AG08396 (cell line): Measurements from ENCODE around the gene RGS8.

Source experiments
- DNase-seq: peaks from one replicate; pipeline ENCODE4 v3.0.0; 2012; ENCODE audit warnings: low spot score, mixed read lengths

The RGS8 gene

DNA sequence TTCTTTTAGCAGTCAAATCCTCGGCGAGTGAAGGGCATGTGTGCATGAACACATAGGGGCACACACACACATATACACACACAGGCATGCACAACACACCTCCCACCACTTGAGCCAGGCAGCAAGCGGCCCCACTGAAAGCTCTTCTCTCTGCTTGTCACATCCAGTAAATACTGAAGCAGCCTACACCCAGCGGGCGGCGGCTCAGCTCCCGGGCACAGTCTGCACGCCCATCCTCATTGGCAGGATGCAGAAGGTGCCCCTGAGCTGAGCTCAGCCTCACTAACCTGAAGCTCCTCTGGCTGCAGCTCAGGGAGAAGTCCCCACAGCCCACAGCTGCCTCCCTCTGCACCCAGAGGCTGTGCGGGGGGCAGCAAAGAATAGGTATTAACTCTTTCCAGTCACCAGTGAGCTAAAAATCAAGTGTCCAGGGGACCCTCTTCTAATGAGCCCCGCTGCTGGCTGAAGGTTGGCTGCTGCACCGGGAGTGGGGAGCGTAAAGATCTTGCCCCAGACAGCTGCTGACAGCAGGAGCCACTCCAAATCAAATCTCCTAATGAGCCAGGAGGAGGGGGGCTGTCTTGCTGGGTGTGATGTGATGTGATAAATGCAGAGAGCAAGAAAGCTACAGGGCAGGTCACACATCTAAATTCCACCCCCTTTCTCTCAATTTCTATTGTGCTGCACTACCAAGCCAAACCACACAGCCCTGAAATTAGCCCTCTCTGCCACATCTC lies 12.5 kb downstream of the RGS8 start:
- DNase-seq: no peak

GRCh38 chr1:182670032-182670749 lies 14.2 kb downstream of the RGS8 start:
- DNase-seq: no peak

DNA sequence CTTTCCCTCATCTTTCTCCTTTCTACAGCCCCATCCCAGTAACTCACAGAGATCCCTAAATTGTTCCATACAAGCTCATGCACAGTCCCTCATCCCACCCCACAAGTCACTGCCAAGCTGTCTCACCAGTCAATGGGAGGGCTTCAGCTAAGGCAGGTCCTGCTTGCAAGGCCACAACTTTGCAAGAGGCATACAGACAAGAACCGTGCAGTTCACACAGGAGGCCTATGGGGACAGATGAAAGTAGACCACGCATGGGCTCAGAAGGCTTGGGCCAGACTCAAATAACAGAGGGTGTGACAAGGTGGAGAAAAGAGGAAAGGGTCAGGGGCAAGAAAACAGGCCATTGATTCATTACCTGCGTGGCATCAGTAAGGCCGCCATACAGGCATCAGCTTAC lies 15.1 kb downstream of the RGS8 start:
- DNase-seq: no peak

DNA sequence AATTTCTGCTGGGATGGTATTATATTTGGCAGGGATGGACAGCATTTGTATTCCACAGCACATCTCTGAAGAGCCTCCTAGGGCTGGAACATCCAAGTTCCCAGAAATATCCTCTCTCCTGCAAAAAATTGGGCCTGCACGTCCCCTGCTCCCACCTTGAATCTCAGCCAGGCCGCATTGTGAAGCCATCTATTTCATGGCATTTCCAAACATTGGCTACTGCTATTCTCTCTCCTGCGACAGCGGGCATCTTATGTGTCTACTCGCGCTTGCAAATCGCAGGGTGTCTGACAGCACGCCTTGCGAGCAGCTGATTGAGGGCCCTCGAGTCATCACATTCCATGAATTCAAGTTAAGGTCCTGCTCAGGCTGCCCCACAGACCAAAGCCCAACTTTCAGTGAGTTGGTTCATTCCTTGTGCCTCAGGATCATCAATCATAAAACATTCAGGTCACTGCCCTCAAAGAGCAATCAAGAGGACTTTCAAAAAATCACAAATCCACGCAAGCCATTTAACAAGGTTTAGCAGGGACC lies 15.8 kb downstream of the RGS8 start:
- DNase-seq: no peak

DNA sequence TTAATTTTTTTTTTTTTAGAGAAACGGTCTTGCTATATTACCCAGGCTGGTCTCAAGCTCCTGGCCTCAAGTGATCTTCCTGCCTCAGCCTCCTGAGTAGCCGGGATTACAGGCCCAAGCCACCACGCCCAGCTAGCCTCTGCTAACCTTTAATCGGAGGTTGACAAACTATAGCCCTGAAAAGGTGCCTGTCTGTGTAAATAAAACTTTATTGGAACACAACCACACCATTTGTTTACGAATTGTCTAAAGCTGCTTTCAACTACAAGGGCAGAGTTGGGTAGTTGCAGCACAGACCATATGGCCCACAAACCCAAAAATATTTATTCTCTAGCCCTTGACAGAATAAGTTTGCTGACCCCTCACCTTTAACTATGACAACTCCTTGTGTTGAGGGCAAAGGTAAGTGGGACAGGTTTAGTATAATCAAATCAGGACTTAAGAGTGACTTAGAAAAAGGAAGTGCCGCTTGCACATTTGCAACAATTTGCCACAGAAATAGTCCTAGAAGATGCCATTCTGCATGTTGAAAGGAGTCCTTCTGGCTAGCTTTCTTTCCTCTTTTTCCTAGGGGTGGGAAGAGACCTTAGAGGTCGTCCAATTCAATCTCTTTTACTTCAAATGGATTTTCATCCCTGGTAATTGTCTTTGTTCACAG lies 16.4 kb downstream of the RGS8 start:
- DNase-seq: no peak

- no peak for DNase-seq
Observed at GRCh38 chr1:182666706-182667105, 17.7 kb downstream of the RGS8 start.

DNA sequence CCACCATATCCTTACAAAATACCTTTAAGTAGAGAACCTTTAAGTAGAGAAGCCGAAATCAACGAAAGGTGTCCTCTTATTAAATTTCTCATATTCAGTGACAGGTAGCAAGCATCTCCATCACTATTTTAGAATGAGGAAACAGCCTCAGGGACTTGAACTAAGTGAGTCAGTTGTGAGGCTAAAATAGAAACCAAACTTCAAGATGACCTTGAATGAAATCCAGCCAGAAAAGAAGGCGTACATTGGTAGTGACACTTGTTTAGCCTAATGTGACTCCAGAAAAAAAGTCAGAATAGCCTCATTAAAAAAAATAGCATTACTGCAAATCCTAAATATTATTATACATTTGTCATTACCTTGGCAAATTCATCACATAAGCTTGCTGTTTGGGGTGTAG lies 20.1 kb downstream of the RGS8 start:
- no peak for DNase-seq

DNA sequence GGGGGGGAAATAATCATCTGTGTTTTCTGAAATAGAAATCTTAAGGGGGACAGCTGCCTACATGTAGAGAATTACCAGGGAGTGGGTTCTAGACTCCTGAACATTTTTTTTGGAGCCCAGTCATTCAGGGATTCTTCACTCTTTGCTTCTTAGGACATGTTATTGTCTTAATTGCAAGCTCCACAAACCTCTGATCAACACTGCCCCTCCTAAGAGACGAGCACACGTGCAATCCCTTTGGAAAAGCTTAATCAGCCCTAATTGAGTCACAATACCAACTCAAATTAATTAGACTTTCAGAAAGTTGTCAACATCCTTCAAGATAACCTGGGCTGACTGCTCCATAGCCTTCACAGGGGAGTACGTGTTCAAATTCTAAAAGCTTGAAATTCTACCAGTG lies 21.4 kb downstream of the RGS8 start:
- DNase-seq: no peak

GRCh38 chr1:182662121-182662890 lies 22.1 kb downstream of the RGS8 start:
- no peak for DNase-seq

GRCh38 chr1:182658055-182658454 lies 26.3 kb downstream of the RGS8 start:
- DNase-seq: no peak

DNA sequence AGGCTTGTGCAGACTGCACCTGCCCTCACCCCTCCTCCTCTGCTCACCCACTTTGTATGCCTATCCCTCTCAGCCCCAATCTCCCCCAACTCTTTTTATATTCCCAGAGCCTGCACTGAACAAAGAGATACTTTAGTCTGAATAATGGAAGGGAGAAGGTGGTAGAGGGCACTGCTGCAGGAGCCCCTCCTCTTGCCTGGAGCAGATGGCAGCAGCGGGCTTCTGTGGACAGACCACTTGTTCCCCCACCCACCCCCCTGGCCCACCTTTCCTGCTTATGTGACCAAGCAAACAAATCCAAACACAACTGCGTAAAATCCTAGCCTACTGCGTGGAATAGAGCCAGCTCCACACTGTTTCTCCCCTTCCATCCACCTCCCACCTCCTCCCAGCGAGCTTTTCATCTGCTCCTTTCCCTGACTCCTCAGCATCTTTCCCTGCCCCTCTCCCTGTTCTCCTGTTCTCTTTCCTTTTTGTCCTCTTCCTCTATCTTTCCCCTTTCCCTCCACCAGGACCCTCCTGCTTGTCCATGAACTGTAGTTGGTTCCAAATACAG lies 27.5 kb downstream of the RGS8 start:
- no peak for DNase-seq

- no peak for DNase-seq
Observed at GRCh38 chr1:182653986-182654385, 30.4 kb downstream of the RGS8 start.

DNA sequence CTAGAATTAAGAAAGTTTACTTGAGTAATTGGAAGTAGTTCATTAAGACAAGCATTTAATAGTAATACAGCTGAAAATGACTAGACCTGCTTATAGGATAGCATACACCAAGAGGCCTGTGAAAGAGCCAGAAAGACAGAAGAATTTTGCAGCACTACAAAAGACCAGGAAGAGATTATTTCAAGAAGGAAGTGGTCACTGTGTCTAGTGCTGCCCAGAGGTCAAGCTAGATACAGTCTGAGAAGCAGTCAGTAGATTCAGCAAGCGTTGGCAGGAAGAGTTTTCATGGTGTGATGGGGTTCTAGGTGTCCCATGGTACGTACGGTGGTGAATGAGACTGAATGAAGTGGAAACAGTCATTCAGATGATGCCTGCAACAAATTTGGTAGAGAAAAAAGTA lies 31.5 kb downstream of the RGS8 start:
- no peak for DNase-seq

- DNase-seq: no peak
Observed at GRCh38 chr1:182651339-182651724, 33.1 kb downstream of the RGS8 start.

DNA sequence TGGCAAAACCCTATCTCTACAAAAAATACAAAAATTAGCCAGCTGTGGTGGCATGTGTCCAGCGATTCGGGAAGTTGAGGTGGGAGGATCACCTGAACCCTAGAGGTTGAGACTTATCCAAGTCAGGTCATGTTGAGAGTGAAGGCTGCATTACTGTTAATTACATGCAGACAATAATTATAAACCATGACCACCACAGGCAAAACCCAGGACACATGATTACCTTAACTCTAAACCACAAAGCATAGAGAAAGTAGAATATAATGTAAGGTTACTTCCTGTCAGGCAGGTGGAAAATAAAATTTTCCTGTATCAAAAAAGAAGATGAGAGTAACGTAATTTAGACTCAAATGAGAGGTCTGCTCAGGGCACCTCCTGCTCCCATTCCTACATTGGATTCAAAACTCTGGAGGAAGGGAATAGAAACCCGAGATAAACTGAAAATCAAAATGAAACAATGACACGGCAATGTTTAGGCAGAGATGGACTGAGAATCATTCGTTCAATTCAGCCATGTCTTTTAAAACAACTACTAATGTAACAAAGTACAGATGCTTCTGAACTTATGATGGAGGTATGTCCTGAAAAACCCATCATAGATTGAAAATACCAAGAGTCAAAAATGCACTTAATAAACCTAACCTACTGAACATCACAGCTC lies 33.6 kb downstream of the RGS8 start:
- DNase-seq: no peak

DNA sequence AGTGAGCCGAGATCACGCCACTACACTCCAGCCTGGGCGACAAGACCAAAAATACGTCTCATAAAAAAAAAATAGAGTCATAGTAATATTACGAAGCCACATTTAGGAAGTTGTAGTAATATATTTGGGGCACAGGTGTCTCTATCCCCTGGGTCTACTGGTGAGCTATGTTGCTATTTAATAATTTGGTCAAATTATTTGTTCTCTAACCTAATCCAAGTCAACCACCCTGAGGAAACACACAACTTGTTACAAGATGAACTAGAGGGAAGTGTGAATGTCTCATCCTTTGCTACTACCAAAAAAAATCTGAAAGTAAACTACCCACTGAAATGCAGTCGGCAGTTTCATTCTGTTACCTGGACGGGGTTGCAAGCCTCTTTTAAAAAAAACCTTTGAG lies 35.3 kb downstream of the RGS8 start:
- no peak for DNase-seq

- no peak for DNase-seq
Observed at GRCh38 chr1:182646739-182647138, 37.6 kb downstream of the RGS8 start.

DNA sequence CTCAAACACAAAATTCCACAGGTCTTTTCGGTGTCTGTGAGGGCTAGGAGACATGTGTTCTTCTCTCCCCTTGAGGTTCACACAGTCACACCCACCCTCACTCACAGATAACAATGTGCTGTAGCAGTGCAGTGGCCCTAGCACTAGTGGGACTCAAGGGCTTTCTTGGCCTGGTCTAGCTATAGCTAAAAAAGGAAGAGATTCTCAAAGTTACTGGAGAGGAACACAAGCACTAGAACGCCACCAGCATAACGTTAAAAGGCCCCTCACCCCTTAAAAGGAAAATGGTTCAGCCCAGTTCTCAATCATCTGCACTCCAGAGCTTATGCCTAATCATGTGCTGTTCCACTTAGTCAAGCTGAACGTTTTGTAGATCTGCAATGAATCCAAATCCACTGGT lies 39.5 kb downstream of the RGS8 start:
- no peak for DNase-seq

DNA sequence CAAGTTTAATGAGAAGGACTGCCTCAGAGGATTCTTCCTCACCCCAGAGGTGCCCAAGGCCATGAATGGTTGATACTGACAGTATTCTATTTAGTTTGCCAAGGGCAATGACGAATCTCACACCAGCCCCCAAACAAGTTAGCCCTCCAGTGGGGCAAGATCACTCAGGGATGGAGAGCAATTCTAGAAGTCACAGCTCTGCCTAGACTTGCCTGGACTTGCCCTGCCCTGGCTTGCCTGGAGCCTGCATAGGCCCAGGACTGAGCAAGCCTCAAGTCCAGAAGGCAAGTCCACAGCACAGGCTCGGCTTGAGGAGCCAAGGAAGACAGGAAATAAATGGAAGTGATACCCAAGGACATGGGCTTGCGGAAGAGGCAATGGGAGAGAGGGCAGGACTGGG lies 40.7 kb downstream of the RGS8 start:
- DNase-seq: no peak

- DNase-seq: no peak
Observed at GRCh38 chr1:182642461-182642860, 41.9 kb downstream of the RGS8 start.

- no peak for DNase-seq
Observed at GRCh38 chr1:182641561-182641960, 42.8 kb downstream of the RGS8 start.
